ENCODE results near the gene LRRC45.

The LRRC45 gene

DNA sequence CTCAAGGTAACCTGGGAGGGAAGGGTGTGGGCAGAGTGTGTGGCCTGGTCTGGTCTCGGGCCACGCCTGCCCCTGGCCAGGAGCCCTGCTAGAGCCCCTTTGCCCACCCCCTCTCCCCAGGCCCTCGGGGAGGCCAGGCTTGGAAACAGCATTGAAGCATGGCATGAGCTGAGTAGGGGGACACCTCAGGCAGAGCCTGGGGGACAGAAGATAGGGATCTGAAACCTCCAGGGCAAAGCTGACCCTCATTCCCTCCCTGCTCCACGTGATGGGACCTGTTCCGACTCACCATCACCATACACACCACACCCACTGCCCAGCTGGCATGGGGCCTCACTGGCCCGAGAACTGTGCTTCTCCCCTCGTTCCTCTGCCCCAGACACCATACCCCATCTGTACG lies 26.0 kb downstream of the LRRC45 start:
- no peaks in the 10 kb centered on the region for H3K27me3 Mint-ChIP-seq (ENCODE audit: low read depth)
- H3K4me1 Mint-ChIP-seq = peaks cover 9% of the 10 kb centered on the region
- TF ChIP-seq, protein P1, sequence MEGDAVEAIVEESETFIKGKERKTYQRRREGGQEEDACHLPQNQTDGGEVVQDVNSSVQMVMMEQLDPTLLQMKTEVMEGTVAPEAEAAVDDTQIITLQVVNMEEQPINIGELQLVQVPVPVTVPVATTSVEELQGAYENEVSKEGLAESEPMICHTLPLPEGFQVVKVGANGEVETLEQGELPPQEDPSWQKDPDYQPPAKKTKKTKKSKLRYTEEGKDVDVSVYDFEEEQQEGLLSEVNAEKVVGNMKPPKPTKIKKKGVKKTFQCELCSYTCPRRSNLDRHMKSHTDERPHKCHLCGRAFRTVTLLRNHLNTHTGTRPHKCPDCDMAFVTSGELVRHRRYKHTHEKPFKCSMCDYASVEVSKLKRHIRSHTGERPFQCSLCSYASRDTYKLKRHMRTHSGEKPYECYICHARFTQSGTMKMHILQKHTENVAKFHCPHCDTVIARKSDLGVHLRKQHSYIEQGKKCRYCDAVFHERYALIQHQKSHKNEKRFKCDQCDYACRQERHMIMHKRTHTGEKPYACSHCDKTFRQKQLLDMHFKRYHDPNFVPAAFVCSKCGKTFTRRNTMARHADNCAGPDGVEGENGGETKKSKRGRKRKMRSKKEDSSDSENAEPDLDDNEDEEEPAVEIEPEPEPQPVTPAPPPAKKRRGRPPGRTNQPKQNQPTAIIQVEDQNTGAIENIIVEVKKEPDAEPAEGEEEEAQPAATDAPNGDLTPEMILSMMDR (IDR thresholded peaks at IDR 0.05; ENCODE audit: unreplicated experiment in 3 of 3) = no peak
- peaks cover 7% of the 10 kb centered on the region for H3K36me3 Mint-ChIP-seq (ENCODE audit: low read depth)
- no peak overlapping the region for H3K27ac Mint-ChIP-seq
- peak overlapping the region; percentile 19 to 74 (median 73) for H3K4me3 Mint-ChIP-seq
- H3K9me3 Mint-ChIP-seq = no peaks in the 10 kb centered on the region

DNA sequence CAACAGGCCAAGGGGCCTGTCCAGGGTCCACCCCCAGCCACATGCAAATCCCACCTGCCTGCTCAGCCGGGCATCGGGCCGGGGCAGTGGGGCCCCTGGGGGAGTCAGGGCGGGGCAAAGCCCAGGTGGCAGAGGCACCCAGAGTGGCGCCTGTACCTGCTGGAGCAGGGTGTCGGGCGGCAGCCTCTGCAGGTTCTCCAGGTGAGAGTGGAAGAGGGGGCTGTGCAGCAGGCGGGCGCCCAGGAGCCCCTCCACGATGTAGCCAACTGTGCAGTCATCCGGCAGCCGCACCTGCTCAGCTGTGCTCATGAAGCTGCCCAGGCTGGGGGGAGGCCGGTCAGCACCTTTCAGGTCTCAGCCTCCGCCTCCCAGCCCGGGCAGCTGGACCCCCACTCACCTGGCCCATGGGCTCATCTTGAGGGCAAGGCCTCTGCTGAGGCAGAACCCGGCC lies 26.4 kb downstream of the LRRC45 start:
- peaks cover 9% of the 10 kb centered on the region for H3K4me1 Mint-ChIP-seq
- H3K9me3 Mint-ChIP-seq = no peaks in the 10 kb centered on the region
- no peaks in the 10 kb centered on the region for H3K27me3 Mint-ChIP-seq (ENCODE audit: low read depth)
- TF ChIP-seq, protein P1 (IDR thresholded peaks at IDR 0.05; ENCODE audit: unreplicated experiment in 3 of 3) = no peak
- peak overlapping the region; percentile 19 to 89 (median 73) for H3K4me3 Mint-ChIP-seq
- H3K36me3 Mint-ChIP-seq (ENCODE audit: low read depth) = peaks cover 7% of the 10 kb centered on the region
- H3K27ac Mint-ChIP-seq = no peak overlapping the region

DNA sequence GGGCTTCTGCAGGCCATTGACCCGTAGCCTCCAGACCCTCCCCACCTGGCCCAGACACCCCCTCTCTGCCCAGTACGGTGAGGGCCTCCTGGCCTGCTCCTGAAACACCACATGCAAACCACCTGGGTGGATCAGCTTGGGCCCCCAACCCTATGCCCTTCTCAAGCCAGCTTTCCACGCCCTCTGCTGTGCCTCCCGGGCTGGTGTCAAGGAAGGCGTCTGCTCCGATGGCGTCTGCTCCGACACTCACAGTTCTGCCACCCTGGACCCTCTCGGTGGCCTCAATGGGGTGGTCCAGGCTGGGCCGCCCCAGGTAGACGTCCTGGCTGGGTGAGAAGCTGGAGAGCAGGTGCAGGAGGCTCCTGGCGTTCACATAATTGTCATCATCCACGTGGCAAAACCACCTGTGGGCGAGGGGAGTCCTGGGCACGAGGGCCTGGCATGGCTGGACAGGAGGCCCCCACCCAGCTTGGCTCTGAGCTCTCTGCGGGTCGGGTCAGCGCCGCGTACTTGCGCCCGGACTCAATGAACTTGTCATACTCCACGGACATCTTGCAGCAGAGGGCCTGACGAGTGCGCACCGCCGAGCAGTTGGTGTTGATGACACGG lies 27.2 kb downstream of the LRRC45 start:
- peak overlapping the region; percentile 89 to 93 (median 91) for H3K4me3 Mint-ChIP-seq
- peaks cover 10% of the 10 kb centered on the region for H3K36me3 Mint-ChIP-seq (ENCODE audit: low read depth)
- TF ChIP-seq, protein P1 (IDR thresholded peaks at IDR 0.05; ENCODE audit: unreplicated experiment in 3 of 3) = no peak
- no peak overlapping the region for H3K27ac Mint-ChIP-seq
- peaks cover 9% of the 10 kb centered on the region for H3K4me1 Mint-ChIP-seq
- no peaks in the 10 kb centered on the region for H3K27me3 Mint-ChIP-seq (ENCODE audit: low read depth)
- no peaks in the 10 kb centered on the region for H3K9me3 Mint-ChIP-seq

DNA sequence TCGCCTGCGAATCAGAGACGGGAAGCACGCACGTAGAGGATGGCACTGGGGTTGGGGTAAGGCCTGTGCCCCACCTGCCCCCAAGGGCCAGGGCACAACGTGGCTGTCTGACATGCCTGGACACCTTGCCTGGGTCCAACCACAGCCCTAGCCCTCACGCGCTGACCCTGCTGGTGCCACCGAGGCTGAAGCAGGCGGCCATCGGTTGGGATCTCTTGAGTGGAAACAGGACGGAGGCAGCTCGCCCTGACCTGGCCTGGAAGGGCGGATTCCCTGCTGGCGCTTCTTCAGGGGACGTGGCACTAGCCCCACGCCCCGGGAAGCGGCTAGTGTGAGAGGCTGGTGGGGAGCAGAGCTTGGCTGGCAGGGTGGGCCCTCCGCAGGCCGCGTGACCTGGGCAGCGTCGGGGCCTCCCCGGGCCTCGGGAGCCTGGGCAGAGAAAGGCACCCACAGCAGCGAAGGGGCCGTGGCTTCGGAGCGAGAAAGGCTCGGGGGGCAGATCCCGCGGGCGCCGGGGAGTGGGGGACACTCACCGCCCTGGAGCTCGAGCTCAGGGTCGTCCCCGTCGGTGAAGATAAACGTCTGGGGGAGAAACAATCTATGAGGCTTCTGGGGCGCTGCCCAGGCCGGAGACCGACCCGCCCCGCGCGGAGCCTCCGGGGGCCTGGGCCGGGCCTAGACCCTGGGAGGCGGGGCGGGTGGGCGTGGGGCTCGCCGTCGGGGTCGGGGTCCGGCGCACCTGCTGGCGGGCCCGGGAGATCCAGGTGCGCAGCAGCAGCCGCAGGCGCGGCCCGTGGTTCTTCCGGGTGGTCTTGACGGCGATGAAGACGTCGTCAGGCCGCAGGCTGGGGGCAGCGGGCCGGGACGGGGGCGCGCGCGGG lies 27.9 kb downstream of the LRRC45 start:
- Mint-ChIP-seq H3K36me3 (ENCODE audit: low read depth) (peaks cover 10% of the 10 kb centered on the region), H3K4me1 (peaks cover 9% of the 10 kb centered on the region), H3K27me3 (ENCODE audit: low read depth) (no peaks in the 10 kb centered on the region), H3K27ac (peak overlapping the region in 1 of 3 experiments; percentile 68), H3K4me3 (peak overlapping the region; percentile 89 to 93 (median 91)), H3K9me3 (no peaks in the 10 kb centered on the region)
- TF ChIP-seq, protein P1 (IDR thresholded peaks at IDR 0.05; ENCODE audit: unreplicated experiment in 3 of 3) = no peak

DNA sequence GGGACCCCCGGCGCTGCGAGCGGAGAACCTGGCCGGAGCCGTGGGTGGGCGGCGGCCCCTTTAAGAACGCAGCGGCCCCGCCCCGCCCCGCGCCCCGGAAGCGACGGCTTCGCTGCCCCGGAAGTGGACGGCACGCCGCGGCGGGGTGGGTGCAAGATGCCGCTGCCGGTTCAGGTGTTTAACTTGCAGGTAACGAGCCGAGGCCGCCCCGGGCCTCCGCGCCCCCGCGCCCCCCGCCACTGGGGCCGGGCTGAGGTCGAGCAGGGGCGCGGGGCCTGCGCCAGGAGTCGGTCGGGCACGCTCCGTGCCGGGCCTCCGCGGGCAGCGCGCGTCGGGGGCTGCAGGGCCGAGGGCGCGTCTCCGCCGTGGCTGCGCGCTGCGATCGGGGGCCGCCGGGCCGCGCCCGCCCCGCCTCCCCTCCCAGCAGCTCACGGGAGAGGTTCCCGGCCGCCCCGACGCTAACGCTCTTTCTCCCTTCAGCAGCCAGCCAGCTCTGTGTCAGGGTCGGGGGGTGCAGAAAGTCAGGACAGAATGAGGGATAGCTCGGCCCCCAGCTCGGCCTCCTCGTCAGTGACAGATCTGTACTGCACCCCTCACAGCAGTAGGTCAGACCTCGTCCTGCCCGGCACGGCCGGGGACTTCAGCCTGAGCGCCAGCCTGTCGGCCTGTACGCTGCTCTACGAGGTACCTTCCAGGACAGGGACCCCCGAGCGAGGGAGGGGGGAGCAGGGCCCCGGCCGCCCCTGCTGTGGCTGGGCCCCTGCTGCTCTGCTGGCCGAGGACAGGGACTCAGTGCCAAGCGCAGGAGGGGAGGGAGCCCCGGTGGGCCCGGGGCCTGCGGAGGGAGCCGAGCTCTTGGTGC lies 28.9 kb downstream of the LRRC45 start, which contains the start of the genes GPS1 and RFNG:
Gene GPS1 (plus strand): TSS at position 123 of the 862 bp plus-strand sequence. CDS start 34 bp downstream, at position 157.
Gene RFNG (minus strand): TSS at position 36 of the 862 bp plus-strand sequence. CDS start 45 bp downstream, outside the sequence.
- Mint-ChIP-seq H3K4me3 (peak within 1 kb of the TSS; percentile 89 to 93 (median 91)), H3K9me3 (no peaks in the 10 kb centered on the region), H3K4me1 (peaks cover 9% of the 10 kb centered on the region), H3K27me3 (ENCODE audit: low read depth) (no peaks in the 10 kb centered on the region), H3K36me3 (ENCODE audit: low read depth) (peaks cover 10% of the 10 kb centered on the region), H3K27ac (peak within 1 kb of the TSS in 1 of 3 experiments; percentile 68)
- TF ChIP-seq, protein P1 (IDR thresholded peaks at IDR 0.05; ENCODE audit: unreplicated experiment in 3 of 3) = no peak
